Activated CD8-positive, alpha-beta memory T cell treated with anti-CD3 and anti-CD28 coated beads, Interleukin-2, amount 50 U/mL, for 24 hours (primary cell): ENCODE data around the gene NSUN5.
"Not testable (repeated sequence)": the region's sequence is repeated elsewhere in the genome, so short reads cannot be mapped to it uniquely, and the experiment has no call there.

Experiments used
- DNase-seq: peaks from one replicate; pipeline ENCODE4 v3.0.0-alpha.2; 2020; ENCODE audit errors: extremely low read depth

Gene NSUN5

DNA sequence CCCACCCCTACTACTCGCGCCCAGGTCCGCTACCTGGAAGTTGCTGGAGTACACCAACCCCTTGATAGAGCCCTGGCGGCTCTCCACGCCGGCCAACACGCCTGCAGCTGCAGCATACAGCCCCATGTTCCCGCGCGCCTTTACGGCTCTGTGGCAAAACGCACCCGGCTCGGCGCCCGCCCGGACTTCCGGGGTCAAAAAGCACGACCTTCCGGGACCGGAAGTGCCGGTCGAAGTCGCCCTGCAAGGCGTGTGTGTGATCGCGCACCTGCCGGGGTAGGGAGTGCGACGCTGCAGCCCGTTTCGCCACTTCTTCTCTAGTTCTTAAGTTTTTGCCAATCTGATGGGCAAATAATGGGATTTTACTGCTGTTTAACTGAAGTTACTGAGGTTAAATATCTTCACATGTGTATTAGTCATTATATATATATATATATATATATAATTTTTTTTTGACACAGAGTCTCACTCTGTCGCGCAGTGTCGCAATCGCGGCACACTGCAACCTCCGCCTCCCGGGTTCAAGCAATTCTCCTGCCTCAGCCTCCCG lies at the start of gene NSUN5:
NSUN5 (minus strand) TSS at position 162 of the 550 bp plus-strand sequence; CDS start at position 126, 36 bp downstream.
- peak; percentile 77 for DNase-seq

DNA sequence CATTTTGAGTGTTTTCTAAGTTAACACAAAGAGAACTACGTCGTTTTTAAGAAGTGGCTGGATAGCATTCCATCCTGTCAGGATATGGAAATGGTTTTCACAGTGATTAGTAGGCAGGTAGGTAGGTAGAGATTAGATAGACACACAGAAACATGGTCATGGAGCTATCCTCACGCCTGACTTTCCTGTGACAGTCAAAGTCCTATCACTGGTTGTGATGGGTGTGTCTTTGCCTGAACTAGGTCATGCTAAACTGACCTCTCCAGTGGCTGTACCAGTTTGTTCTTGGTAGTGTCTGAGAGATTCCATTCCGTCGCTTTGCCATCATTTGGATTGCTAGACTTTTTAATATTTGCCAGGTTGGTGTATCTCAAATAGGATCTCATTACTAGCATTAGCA lies 47.5 kb upstream of the NSUN5 start:
- DNase-seq, result no peak

DNA sequence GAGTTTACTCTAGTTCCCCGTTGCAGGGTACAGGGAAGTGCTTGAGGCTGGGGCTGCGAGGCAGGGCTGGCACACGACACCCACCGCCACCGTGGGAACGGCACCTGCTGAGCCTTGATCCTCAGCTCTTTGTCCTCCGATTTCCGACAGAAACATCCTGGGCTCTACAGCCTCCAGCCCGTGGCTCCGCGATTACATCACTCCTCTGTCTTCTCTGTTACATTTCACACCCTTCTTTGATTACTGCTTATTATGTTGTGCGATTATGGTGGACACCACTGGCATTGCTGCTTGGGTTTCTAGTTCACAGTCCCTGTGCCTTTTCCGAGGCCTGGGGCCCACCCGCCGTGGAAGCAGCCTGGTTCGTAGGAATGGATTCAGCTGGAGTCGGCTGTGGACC lies 46.2 kb upstream of the NSUN5 start:
- no peak for DNase-seq

DNA sequence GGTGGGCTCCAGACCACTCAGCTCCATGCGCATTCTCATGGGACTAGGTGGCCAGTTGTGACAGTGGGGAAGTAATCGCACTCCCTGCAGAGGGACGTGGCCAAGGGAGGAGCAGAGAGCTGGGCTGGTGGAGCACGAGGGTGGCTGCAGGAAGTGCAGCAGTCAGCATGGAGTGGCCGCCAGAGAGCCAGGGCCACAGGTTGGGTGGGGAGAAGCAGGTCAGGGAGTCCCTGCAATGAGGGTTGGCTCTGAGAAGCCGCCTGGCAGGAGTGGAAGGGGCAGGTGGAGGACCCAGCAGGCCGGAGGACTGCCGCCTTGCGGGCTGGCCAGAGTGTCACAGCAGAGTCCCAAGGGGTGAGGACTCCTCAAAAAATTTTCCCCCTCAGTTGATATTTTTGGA lies 45.6 kb upstream of the NSUN5 start:
- no peak for DNase-seq

DNA sequence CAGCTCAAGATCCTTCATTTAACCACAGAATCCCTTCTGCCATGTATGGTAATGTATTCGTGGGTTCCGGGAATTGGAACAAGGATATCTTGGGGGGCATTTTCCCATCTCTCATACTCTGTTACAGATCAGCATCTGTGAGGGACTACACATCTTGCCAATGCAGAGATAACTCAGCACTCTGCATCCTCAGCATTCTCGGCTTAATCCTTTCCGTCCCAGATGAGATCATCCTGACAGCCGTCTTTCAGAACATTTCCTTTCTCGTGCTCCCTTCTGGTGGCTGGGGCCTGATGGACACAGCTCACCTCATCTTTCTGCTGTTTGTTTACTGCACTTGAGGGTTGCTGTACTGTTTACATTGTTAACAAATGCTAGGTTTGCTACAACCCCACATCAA lies 44.6 kb upstream of the NSUN5 start:
- no peak for DNase-seq

DNA sequence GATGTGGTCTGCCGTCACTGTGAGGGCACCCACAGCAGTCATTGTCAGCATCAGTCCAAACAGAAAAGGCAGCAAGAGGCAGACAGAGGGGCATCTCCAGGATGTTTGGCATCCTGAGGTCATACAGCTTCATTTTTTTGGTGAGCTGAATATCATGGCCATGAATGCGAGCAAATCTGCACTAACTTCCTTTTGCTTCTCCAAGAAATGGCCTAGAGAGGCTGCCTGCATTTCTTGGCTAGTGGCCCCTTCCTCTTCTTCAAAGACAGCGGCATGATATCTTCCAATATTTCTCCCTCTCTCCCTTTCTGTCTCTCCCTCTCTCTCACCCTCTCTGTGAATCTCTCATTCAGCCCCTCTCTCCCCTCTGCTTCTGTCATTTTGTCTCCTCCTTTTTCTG lies 44.2 kb upstream of the NSUN5 start:
- no peak for DNase-seq

DNA sequence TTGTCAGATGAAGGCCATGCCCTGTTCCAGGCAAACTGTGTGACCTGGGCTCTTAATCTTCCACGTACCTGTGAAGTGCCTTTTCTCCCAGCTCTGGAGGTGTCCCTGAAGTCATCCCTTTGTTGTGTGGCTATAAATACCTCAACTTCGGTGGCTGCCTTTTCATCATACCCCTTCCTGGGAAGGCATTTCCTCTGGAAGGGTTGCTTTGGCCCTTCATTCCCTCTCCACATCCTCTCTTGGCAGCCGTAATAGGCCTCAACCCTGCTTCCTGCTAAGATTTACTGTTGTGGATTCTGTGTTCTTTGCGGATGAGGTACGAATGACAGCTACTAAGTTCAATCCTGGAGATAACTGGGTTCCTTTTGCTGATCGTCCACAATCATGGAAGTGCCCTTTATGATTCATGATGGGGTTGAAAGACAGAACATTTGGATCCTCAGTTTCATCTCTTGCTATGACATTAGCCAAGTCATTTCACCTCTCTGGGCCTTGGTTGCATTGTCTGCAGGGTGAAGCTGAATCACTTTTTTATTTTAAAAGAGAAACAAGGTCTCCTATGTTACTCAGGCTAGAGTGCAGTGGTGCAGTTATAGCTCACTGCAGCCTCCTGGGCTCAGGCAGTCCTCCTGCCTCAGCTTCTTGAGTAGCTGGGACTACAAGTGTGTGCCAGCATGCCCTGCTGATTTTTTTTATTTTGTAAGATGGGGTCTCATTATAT lies 43.0 kb upstream of the NSUN5 start:
- no peak for DNase-seq

DNA sequence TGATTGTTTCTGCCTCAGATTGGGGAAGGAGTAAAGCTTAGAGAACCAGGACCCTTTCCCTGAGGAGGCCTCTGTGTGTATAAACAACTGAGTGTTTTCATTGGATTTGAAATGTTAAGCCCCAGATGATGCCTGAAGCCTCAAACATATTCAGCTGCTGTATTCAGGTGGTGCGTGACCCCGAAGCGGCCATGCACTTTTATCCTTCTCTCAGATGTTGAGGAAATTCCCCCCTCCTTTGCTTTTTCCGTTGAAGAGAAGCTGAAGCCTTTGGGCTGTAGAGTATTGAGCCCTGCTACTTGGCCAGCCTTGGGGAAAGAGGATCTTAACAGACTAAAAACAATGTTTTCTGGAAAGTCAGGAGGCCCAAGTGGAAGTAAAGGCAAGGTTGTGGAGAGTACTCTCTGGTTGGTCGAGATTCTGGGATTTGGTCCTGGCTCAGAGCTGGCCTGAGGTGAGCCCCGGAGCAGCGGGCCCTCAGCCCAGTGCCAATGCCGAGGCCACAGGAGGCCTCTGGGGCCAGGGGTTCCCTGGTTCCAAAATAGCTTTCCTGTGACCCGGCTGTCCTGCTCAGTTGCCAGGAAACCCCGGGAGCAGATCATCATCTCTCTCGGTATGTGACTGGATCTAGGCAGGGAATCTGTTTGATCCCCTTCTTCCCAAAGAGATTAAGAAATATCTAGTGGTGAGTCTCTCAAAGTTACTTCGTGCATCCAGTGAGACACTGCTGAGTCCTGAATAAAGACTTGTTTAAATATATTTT lies 41.9 kb upstream of the NSUN5 start:
- no peak for DNase-seq

DNA sequence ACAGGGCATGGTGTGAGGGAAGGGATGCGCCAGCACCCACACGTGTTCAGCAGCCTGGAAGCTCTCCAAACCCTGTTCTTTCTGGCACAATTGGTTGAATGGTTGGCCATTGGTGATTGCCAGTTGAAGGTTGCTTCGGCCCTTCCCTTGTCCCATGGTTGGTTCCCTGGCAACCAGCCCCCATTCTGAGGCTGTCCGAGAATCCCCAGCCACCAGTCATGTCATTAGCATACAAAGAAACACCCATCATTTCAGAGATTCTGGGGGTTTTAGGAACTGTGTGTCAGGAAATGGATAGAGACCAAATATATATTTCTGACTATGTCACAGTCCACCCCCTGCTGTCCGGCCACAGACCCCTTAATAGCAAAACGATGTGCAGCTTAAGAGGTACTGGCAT lies 41.1 kb upstream of the NSUN5 start:
- no peak for DNase-seq

DNA sequence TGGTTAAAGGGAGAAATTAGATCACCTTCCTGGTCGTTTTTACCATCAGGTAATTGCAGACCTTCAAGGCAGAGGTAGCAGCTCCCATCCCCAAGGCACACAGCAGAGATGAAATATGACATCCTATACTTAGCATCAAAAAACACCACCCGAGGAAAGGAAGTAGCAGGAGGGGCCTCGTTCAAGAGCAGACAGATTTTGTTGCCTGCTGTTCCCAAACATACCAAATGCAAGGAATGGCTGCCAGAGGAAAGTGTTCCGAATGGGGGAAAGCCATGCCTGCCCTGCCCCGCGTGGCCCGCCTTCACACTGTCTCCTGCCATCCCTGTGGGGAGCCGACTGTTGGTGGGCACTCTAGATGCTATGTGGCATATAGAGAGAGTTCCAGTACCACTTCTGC lies 37.3 kb upstream of the NSUN5 start:
- DNase-seq, result no peak

DNA sequence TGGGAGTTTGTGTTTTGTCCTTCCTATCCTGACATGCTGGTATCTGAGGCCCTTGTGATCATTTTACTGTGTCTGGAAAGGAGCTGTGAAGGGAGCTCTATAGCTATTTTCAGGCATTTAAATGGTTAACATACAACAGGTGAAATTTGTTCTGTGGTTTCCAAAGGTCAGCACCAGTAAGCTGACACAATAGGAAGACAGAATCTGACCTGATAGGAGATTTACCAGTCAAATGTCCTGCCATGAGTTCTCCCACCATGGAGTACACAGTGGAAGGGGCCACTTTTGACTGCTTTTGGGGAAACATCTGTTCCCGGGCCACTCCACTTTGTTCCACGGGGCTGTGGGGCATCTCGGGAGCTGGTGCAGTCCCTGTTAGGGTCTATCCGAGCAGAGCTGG lies 36.9 kb upstream of the NSUN5 start:
- DNase-seq, result no peak

DNA sequence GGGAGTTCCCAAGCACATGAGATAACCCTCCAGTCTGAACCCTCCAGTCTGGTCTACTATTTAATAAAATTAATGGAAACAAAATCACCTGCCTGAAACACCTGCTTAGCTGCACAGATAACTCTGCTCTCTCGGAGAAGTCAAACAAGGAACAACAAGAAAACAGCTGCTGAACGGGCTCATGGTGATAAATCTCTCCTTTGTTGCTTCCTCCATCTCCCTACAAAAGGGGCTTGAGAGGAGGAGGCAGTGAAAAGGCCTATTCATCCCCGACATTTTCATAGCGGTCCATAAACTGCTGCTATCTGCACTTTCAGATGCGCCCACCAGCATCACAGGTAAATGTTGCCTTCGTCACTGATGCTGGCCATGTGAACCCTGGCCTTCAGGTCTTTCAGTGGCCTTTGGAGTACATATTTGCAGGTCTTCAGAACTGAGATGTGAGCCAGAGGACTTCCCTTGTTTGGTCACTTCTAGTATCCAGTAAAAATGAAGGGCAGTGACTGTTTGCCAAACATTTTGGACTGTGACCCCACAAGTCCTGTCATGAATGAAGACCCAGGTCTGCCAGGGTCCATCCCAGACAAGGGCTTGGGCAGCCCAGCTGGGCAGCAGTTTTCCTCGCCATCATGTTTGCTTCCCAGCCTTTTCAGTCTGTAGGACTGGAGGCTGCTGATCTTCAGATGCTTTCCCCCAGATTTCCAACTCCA lies 35.2 kb upstream of the NSUN5 start:
- no peak for DNase-seq

DNA sequence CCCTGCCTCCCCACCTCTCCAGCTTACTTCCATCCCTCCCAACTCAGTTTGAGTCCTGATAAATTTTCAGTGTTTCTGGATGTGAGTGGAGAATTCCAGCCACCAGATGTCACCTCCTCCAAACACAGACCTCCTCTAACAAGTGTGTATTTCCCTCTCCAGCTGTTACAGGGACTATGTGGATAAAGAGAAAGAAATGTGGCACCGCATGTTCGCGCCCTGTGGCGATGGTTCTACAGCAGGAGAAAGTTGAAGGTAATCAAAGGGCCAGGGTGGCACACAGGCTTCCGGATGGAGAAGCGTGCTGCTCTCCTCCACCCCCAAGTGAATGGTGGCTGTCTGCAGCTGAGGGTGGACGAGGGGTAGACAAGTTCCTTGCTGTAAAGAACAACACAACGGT lies 34.0 kb upstream of the NSUN5 start:
- DNase-seq, result no peak

DNA sequence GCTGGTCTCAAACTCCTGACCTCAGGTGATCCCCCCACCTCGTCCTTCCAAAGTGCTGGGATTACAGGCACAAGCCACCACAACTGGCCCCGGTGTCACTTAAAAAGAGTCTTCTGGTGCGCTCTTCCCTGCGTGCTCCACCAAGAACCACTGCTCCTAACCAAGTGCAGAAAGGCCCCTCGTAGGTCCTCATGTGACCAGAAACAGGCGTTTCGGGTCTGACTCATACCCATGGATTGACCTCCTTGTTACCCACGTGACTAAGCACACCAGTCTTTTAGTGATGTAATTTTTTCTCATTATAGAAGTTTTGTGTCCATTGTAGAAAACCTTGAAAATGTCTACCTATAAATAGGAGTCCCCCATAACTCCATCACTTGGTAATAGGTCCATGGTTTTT lies 33.3 kb upstream of the NSUN5 start:
- DNase-seq, result no peak

DNA sequence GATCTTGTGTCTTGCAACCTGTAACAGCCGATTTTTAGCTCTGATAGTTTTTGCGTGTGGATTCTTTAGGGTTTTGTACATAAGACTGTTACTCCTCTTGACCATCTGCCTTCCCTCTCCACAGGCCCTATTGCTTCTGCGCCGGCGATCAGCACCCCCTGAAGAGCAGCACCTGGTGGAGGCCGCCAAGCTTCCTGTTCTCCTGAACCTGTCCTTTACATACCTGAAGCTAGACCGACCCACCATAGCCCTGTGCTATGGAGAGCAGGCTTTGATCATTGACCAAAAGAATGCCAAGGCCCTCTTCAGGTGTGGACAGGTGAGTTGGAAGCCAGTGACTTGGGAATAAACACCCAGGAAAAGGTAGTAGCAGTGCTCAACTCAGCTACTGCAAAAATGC lies 31.9 kb upstream of the NSUN5 start:
- DNase-seq, result no peak

DNA sequence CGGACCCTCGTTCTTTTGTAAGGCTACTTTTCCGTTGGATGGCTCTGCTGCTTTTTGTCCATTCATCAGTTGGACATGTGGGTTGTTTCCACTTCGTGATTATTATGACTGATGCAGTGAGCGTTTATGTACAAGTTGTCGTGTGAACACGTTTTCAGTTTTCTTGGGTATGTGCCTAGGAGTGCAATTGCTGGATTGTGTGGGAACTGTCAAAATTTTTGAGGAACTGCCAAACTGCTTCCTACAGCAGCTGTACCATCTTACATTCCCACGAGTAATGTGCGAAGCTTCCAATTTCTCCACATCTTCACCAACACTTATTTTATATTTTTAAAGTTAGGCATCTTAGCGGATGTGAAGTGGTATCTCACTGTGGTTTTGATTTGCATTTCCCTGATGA lies 29.7 kb upstream of the NSUN5 start:
- DNase-seq, result no peak

DNA sequence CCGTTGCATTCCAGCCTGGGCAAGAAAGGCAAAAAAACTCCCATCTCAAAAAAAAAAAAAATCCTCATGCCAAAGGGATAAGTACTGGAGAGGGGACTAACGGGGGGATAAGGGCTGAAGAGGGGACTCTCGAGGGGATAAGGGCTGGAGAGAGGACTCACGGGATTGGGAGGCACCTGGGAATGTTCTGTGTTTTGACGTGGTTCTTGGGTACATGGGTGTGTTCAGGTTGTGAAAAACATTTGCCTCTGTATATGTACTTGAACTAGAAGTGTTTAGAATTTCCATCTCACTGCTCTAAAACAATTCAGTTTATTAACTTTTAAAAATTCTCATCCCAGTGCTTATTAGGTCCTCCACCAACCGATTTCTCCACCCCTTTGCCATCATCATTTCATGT lies 23.8 kb upstream of the NSUN5 start:
- no peak for DNase-seq

DNA sequence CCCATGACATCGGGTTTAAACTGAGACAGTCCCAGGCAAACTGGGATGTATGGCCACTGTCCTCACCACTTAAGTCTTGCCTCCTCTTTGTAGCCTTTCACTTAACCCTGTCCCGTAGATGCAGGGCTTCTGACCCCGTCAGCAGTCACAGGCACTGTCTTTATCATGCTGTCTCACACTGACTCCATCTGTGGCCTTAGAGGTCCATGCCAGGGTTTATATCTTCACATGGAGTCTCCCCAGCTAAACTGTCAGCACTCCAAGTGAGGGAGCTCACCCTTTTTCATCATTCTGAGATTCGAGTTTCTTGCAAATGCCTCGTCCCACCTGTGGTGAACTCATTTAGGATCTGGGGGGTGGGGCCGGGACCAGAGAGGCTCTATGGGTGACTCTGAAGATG lies 22.1 kb upstream of the NSUN5 start:
- no peak for DNase-seq

DNA sequence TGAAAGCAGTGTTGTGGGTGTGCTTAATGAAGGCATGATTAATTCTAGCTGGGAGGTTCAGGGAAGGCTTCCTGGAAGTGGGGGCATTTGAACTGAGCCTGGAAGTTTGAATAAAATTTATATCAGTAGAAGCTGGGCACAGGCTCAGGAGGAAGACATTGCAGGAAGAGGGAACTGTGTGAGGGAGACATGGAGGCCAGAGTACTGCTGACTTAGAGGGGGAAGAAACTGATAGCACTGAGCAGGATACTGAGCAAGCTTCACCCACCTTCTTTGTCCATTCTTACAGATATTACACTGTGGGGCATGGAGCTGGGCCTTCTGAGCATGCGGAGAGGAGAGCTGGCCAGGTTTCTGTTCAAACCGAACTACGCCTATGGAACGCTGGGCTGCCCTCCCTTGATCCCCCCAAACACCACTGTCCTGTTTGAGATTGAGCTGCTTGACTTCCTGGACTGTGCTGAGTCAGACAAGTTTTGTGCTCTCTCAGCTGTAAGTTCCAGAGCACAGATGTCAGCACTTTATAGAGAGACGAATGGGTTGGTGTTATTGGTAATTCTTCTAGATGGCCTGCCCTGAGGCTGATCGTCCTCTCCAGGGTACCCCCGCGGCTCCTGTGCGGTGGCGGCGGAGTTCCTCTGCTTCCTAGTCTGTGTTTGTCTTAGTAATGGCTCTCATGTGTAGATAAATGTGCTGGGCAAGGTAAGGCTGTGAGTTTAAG lies 21.4 kb upstream of the NSUN5 start:
- DNase-seq, result no peak

DNA sequence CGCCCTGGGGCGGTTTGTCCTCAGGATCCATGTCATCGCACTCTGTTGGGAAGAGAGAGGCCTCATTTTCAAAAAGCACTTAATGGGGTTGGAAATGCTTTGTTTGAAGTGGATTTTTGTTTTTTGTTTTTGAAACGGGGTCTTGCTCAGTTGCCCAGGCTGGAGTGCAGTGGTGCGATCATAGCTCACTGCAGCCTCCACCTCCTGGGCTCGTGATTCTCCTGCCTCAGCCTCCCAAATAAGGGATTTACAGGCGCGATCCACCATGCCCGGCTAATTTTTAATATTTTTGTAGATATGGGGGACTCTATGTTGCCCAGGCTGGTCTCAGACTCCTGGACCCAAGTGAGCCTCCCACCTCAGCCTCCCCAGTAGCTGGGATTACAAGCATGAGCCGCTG lies 20.1 kb upstream of the NSUN5 start:
- DNase-seq, result no peak

DNA sequence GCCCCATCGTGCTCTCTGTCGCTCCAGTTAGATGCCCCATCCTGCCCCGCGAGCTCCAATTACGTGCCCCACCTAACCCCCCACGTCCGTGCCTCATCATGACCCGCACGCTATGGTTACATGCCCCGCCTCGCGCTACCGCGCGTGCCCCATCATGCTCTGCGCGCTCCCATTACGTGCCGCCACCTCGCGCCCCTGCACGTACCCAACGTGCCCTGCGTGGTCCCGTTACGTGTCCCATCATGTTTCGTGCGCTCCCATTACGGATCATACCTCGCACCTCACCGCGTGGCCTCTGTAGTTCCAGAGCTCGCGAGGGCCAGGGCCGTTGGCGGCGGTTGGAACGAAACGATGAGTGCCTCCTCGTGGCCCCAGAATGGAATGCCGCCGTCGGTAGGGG lies 19.3 kb upstream of the NSUN5 start, which contains the start of the genes FKBP6 and TRIM50:
FKBP6 (plus strand) TSS at position 240 of the 400 bp plus-strand sequence. CDS start 268 bp downstream, outside the sequence.
TRIM50 (minus strand) TSS at position 161 of the 400 bp plus-strand sequence. CDS start 3,295 bp downstream, outside the sequence.
- DNase-seq, result not testable (repeated sequence)

DNA sequence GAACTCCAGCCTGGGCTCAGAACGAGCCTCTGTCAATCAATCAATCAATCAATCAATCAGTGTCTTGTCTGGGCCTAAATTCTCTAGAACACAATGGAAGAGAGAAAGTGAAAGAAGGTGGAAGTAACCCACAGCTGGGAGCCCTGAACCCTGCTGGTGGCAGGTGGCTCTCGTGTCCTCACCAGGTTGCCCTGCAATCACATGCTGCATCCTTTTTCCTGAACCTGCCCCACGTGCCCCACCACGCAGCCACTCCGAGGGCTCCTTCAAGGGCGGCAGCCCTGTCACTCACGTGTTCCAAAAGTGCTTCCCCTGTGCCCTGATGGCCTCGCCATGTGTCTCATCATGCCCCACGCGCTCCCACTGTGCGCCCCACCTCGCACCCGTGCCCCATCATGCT lies 18.8 kb upstream of the NSUN5 start:
- not testable (repeated sequence) for DNase-seq
